ENCODE data around the gene CD47. TPM values are rescaled to one million over a fixed set of nuclear protein-coding genes. Genes with fewer than 3 reads are reported as not detected.

Gene CD47
- 100 to 1,000 TPM; 159 to 162 TPM for total RNA-seq

GRCh38 chr3:108090701-108091497, at the start of gene CD47:
CD47 (minus strand) TSS chr3:108091031; CDS start chr3:108090908, 123 bp downstream.

Other genes starting within 250 kb of the CD47 start
- 10 to 100 TPM; 40.4 to 43.4 TPM for gene IFT57, start 131.4 kb upstream of the CD47 start, total RNA-seq
- gene HHLA2, start 205.5 kb upstream of the CD47 start, total RNA-seq, result 10 to 100 TPM; 15.7 to 18.0 TPM